ENCODE data around the gene DMWD. TPM values are rescaled to one million over a fixed set of nuclear protein-coding genes. Genes with fewer than 3 reads are reported as not detected.
A peak's percentile ranks its signal among the peaks of the same experiment; 100 is the strongest.

The DMWD gene
- total RNA-seq, 1 experiment from 2014 or later = 34.9 TPM

DNA sequence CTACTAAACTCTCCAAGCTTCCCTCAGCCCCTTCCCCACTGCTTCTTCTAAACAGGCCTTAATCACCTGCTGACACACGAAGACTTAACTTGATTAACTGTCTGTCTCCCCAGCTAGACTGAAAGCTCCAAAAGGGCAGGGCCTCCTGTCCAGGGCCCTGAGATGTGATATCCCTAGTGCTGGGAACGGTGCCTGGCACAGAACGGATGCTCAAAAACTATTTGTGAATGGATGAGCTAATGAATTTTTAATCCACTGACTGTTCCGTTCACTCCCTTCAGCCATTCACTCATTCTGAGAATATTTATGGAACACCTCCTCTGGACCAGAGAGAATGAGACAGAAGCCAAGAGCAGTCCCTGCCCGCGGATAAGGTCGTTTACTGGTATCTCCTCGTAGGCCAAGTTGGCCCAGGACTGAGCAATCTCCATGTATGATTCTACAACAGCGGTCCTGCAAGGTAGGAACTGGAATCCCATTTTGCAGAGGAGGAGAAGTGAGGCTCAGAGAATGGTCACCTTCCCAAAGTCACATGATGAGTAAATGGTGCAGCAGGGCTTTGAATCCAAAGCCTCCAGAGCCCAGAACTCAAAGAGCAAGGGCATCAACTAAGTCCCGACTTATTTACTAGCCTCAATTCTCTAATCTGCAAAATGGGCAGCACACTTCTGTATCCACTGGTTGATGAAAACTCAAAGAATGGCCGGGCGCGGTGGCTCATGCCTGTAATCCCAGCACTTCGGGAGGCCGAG is 3.4 kb downstream of the DMWD start:
- no peak overlapping the region for H2AFZ ChIP-seq (ENCODE audit: low read length)
- ATAC-seq (no peak), DNase-seq (no peak)
- H3K9me2 ChIP-seq (replicated peaks; ENCODE audit: low read length) = no peaks in the 10 kb centered on the region
- no peaks in the 10 kb centered on the region for H4K20me1 ChIP-seq (ENCODE audit: low read length)
- TSS peak; percentile 2 for BruUV-seq (replicated peaks)
- TF ChIP-seq EZH2phosphoT487 (IDR thresholded peaks at IDR 0.05; ENCODE audit: borderline replicate concordance, low read length) (no peak), EZH2 (IDR thresholded peaks at IDR 0.05; ENCODE audit: low read length, unreplicated experiment) (no peak)
- TF ChIP-seq, protein P1, sequence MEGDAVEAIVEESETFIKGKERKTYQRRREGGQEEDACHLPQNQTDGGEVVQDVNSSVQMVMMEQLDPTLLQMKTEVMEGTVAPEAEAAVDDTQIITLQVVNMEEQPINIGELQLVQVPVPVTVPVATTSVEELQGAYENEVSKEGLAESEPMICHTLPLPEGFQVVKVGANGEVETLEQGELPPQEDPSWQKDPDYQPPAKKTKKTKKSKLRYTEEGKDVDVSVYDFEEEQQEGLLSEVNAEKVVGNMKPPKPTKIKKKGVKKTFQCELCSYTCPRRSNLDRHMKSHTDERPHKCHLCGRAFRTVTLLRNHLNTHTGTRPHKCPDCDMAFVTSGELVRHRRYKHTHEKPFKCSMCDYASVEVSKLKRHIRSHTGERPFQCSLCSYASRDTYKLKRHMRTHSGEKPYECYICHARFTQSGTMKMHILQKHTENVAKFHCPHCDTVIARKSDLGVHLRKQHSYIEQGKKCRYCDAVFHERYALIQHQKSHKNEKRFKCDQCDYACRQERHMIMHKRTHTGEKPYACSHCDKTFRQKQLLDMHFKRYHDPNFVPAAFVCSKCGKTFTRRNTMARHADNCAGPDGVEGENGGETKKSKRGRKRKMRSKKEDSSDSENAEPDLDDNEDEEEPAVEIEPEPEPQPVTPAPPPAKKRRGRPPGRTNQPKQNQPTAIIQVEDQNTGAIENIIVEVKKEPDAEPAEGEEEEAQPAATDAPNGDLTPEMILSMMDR (conservative IDR thresholded peaks at IDR 0.05; ENCODE audit: low read depth, low read length) = no peak
- H3K36me3 ChIP-seq (ENCODE audit: low read depth, low read length) = peaks cover 8% of the 10 kb centered on the region; the same call in 1 of the 2 replicates
- no peaks in the 10 kb centered on the region for H3K9me3 ChIP-seq (ENCODE audit: low read length)
- CTCF ChIA-PET = no interaction called here
- no peak overlapping the region for H3K4me3 ChIP-seq (ENCODE audit: low read length)
- H3K9ac ChIP-seq (ENCODE audit: low read length) = no peak overlapping the region
- no peak overlapping the region for H3K4me2 ChIP-seq (ENCODE audit: low read length)
- no peaks in the 10 kb centered on the region for H3F3A ChIP-seq (ENCODE audit: low read length, unreplicated experiment)
- intact Hi-C loops (cut with micrococcal nuclease) = no loop called here
- POLR2A ChIA-PET (ENCODE audit: unreplicated experiment) = no interaction called here
- peaks cover 16% of the 10 kb centered on the region for H3K79me2 ChIP-seq (ENCODE audit: low read length)
- H3K27ac ChIP-seq (ENCODE audit: low read length) = no peak overlapping the region
- H3K27me3 ChIP-seq (ENCODE audit: low read length) = no peaks in the 10 kb centered on the region
- H3K4me1 ChIP-seq (ENCODE audit: insufficient read depth, low read length) = peaks cover 6% of the 10 kb centered on the region; the same call in 1 of the 2 replicates

DNA sequence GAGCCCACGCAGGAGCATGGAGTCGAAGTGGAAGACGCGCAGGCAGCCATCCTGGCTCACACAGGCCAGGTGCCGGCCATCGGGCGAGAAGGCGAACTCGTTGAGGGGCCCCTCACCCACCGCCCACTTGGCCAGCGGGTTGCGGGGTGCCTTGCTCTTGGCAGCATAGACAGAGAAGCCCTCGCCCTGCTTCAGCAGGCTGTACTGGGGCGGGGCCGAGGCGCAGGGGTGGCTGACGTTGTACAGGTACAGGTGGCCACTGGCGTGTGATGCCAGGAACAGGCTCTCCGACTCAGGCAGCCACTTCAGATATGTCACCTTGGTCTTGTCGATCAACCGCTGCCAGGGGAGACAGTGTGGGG is 6.1 kb downstream of the DMWD start:
- no peak overlapping the region for H2AFZ ChIP-seq (ENCODE audit: low read length)
- H3K79me2 ChIP-seq (ENCODE audit: low read length) = peaks cover 9% of the 10 kb centered on the region
- peaks cover 25% of the 10 kb centered on the region for H3K4me1 ChIP-seq (ENCODE audit: insufficient read depth, low read length)
- peaks cover 8% of the 10 kb centered on the region; the same call in 1 of the 2 replicates for H3K36me3 ChIP-seq (ENCODE audit: low read depth, low read length)
- CTCF ChIA-PET = no interaction called here
- ATAC-seq (no peak), DNase-seq (no peak)
- H3K9me3 ChIP-seq (ENCODE audit: low read length) = no peaks in the 10 kb centered on the region
- H3K4me3 ChIP-seq (ENCODE audit: low read length) = no peak overlapping the region
- intact Hi-C loops (cut with micrococcal nuclease) = no loop called here
- H3K9me2 ChIP-seq (replicated peaks; ENCODE audit: low read length) = no peaks in the 10 kb centered on the region
- H3K4me2 ChIP-seq (ENCODE audit: low read length) = no peak overlapping the region
- H3K9ac ChIP-seq (ENCODE audit: low read length) = no peak overlapping the region
- no peaks in the 10 kb centered on the region for H4K20me1 ChIP-seq (ENCODE audit: low read length)
- no peaks in the 10 kb centered on the region for H3F3A ChIP-seq (ENCODE audit: low read length, unreplicated experiment)
- no peak for TF ChIP-seq EZH2phosphoT487 (IDR thresholded peaks at IDR 0.05; ENCODE audit: borderline replicate concordance, low read length)
- no peak for TF ChIP-seq EZH2 (IDR thresholded peaks at IDR 0.05; ENCODE audit: low read length, unreplicated experiment)
- TF ChIP-seq, protein P1 (conservative IDR thresholded peaks at IDR 0.05; ENCODE audit: low read depth, low read length) = no peak
- no peaks in the 10 kb centered on the region for H3K27me3 ChIP-seq (ENCODE audit: low read length)
- POLR2A ChIA-PET (ENCODE audit: unreplicated experiment) = no interaction called here
- H3K27ac ChIP-seq (ENCODE audit: low read length) = no peak overlapping the region
- no TSS peak for BruUV-seq (replicated peaks)

DNA sequence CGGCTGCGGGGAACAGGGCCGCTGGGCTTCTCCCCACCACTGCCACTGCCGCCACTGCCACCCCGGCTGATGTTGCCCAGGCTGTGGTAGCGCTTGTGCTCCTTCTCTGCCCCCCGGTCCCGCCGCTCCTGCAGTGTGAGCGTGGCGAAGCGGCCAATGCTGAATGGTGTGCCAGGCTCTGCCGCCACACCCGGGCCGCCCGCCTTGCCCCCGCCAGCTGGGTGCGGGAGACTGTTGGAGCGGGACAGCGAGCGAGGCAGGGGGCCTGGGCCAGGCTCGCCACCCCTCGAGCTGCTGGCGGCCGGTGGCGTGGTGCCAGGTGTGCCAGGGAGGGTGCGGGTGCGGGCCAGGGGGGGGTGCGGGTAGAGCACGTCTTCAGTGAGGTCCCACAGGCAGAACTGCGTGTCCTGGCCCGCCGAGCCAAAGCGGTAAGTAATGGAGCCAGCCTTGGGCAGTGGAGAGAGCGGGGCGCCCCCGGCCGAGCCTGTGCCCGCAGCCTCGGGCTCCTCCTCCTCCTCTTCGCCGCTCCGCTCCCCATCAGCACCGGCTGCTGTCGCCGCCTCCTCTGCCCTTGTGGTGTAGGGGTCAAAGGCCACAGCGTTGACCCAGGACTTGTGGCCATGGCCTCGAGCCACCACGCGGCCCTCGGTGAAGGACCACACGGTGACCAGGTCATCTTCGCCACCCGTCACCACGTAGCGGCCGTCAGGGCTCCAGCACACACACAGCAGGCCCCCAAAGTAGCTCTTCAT is 6.7 kb downstream of the DMWD start:
- Histone ChIP-seq H3K27me3 (ENCODE audit: low read length) (no peaks in the 10 kb centered on the region), H3F3A (ENCODE audit: low read length, unreplicated experiment) (no peaks in the 10 kb centered on the region), H4K20me1 (ENCODE audit: low read length) (no peaks in the 10 kb centered on the region), H3K9ac (ENCODE audit: low read length) (no peak overlapping the region), H3K4me2 (ENCODE audit: low read length) (no peak overlapping the region), H3K9me2 (replicated peaks; ENCODE audit: low read length) (no peaks in the 10 kb centered on the region), H2AFZ (ENCODE audit: low read length) (no peak overlapping the region), H3K79me2 (ENCODE audit: low read length) (peaks cover 4% of the 10 kb centered on the region), H3K9me3 (ENCODE audit: low read length) (no peaks in the 10 kb centered on the region), H3K36me3 (ENCODE audit: low read depth, low read length) (peaks cover 8% of the 10 kb centered on the region; the same call in 1 of the 2 replicates), H3K4me3 (ENCODE audit: low read length) (no peak overlapping the region), H3K4me1 (ENCODE audit: insufficient read depth, low read length) (peaks cover 29% of the 10 kb centered on the region), H3K27ac (ENCODE audit: low read length) (no peak overlapping the region)
- DNase-seq = no peak
- intact Hi-C loops (cut with micrococcal nuclease) = no loop called here
- TF ChIP-seq EZH2phosphoT487 (IDR thresholded peaks at IDR 0.05; ENCODE audit: borderline replicate concordance, low read length) = no peak
- TF ChIP-seq EZH2 (IDR thresholded peaks at IDR 0.05; ENCODE audit: low read length, unreplicated experiment) = no peak
- TF ChIP-seq, protein P1 (conservative IDR thresholded peaks at IDR 0.05; ENCODE audit: low read depth, low read length) = no peak
- ChIA-PET CTCF (no interaction called here), POLR2A (ENCODE audit: unreplicated experiment) (no interaction called here)
- ATAC-seq = no peak
- no TSS peak for BruUV-seq (replicated peaks)
